H54 (cell line): ENCODE results near the gene ZNF783.
"Not testable (repeated sequence)": the region's sequence is repeated elsewhere in the genome, so short reads cannot be mapped to it uniquely, and the experiment has no call there.

Experiments used
- DNase-seq: peaks from one replicate; pipeline ENCODE4 v3.0.0; 2011; ENCODE audit warnings: low spot score, mixed read lengths; ENCODE audit not compliant: insufficient read length
- FAIRE-seq: peaks from 3 replicates; lab custom pipeline; 2011; peaks lifted over from hg19 to GRCh38; lab: Jason Lieb, UNC
- POLR2A ChIP-seq: IDR thresholded peaks from 2 replicates; pipeline ENCODE4 v1.6.1; 2011; ENCODE audit warnings: low read depth, mild to moderate bottlenecking, low read length

The ZNF783 gene

DNA sequence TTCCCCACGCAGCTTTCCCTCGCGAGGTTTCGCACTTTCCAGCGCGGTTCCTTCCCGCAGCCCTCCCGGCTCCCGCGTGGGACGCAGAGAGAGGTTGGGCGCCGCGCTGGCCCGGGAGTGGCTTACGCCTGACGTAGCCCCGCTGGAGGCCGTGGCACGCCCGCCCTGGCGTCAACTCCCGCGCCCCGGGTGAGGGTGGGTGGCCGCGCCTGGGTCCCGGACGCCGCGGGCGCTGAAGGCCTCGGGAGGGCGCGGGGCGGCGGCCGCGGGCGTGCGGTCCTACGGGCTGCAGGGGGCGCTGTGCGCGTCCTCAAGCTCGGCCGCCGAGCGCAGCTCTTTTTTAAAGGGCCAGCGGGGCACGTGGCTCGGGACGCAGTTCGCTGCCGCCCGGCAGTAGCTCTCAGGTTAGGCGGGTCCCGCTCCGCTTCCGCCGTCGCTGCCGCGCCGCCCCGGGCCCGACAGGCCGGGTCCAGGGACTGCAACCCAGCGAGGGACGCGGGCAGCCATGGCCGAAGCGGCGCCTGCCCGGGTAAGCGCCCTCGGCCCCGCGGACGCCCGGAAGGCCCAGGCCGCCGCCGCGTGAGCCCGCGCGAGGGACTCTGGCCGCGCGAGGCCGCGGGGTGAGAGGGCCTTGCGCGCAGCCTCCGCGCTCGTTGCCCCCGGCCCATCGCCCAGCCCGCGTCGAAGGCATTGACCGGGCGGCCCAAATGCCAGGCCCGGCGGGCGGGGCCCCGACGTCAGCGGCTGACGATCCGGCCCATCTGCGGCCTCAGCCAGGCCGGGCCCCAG lies at the start of gene ZNF783:
Gene ZNF783 (plus strand): TSS at position 368 of the 789 bp plus-strand sequence. CDS start 138 bp downstream, at position 506.
- peak; percentile 75 for TF ChIP-seq POLR2A
- DNase-seq, result peak; percentile 93
- no peak for FAIRE-seq

DNA sequence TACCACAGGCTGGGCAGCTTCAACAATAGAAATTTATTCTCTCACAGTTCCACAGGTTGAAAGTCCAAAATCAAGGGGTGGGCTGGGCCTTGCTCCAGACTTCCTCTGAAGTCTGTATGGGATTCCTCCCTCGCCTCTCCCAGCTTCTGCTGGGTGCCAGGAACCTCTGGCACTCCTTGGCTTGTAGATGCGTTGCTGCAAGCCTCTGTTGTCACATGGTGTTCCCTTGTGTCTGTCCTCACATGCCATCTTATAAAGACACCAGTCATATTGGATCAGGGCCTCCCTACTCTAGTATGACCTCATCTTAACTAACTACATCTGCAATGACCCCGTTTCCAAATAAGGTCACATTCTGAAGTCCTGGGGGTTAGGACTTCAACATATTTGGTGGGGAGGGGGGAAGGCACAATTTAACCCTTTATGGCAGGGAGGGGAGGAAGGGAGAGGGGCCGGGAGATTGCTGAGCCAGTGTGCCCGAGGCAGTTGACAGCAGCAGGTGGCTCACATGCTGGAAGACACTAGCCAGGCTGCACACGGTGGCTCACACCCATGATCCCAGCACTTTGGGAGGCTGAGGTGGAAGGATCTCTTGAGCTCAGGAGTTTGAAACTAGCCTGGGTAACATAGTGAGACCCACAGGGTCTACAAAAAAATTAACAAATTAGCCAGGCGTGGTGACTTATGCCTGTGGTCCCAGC lies 47.8 kb upstream of the ZNF783 start:
- TF ChIP-seq POLR2A, result no peak
- FAIRE-seq, result no peak
- DNase-seq, result no peak

DNA sequence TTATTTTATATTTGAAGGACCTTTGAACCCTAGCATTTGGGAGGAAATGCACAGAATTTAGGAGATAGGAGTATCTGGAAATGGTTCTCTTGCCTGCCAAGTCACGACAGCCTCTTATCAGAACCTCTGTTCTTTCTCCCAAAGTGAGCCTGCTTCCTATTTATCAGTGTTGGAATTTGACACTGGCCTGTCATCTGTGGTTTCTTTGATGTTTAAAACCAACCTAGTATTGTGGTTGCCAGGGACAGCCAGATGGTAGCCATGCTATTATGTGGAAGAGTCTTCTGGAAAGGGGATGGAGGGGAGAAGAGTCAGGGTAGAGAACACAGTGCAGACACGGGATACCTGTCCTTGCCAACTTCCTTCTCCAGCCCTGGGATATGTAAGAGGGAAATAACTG lies 45.6 kb upstream of the ZNF783 start:
- no peak for TF ChIP-seq POLR2A
- DNase-seq (no peak), FAIRE-seq (no peak)

DNA sequence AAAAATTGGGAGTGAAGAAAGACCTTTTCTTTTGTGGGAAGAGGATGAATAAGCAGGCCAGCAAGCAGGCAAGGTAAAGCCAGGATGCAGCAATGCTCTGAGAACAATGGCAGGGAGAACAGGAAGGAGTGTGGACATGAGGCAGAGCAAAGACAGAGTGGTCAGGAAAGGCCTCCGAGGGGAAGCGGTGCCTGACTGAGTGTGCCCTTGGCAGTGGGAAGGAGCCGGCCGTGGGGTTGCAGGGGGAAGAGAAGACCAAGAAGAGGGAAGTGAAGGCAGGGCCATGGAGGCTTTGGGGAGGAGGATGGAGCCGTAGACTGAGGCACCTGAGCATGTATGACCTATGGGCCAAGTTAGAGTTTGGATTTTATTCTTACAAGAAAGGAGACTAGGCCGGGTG lies 44.4 kb upstream of the ZNF783 start:
- no peak for DNase-seq
- TF ChIP-seq POLR2A, result no peak
- FAIRE-seq, result no peak

DNA sequence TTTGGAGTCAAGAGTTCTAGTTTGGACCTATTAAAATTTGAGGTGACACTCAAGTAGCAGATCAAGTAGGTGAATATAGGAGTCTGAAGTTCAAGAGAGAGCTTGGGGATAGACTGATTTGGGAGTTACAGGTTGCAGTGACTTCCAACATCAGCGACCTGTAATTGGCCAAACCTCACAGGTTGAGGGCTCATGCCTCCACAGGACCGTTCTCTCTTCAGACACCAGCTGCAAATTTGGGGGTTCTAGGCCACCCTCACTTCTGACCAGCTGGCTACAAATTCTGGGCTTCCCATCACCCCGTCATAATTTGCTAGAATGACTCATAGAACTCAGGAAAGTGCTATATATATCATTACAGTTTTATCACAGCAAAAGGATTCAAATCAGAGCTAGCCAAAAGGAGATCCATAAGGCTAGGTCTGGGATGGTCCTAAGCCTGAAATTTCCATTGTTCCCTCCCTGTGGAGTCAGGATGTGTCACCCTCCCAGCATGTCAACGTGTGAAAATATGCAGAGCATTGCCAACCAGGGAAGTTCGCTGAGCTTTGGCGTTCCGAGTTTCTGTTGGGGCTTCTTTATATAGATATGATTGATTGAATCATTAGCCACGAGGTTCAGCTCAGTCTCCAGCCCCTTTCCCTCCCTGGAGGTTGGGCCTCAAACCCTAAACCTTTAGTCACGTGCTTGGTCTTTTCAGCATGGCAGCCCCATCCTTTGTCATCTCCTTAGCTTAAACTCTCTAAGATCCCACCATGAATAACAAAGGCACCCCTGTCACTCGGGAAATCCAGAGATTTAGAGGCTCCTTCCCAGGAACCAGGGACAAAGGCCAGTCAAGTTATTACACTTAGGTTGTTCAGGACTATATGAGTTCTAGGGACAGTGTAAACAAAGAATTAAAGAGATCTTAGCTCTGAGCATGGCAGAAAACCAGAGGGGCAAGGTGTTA lies 43.3 kb upstream of the ZNF783 start:
- no peak for DNase-seq
- TF ChIP-seq POLR2A, result no peak
- no peak for FAIRE-seq

DNA sequence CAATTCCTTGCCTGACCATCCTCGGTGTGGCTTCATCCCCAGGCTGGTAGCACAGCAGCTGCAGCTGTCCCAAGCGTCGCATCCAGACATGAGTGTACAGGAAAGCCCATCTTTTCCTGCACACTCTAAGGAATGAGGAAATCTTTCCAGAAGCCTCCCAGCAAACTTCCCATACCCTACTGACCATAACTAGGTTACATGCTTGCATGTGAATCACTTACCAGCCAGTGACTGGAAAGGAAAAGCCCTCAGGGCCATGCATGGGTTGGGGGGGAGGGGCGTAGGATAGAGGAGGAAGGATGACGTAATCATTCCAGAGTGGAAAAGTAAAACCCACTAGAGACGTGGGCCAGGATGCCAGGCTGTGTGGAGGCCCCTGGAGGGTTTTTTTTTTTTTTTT lies 41.5 kb upstream of the ZNF783 start:
- no peak for TF ChIP-seq POLR2A
- DNase-seq (peak; percentile 74), FAIRE-seq (no peak)

DNA sequence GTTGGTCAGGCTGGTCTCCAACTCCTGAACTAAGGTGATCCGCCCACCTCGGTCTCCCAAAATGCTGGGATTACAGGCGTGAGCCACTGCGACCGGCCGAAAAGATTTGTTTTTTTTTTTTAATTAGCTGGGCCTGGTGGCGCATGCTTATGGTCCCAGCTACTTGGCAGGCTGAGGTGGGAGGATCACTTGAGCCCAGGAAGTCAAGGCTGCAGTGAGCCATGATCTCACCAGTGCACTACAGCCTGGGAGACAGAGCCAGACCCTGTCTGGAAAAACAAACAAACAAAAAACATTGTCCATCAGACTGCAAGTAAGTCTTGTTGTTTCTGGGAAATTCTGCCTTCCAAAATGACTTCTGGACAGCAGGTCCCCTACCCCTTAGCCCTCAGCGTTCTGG lies 38.8 kb upstream of the ZNF783 start:
- DNase-seq (no peak), FAIRE-seq (no peak)
- TF ChIP-seq POLR2A, result no peak

DNA sequence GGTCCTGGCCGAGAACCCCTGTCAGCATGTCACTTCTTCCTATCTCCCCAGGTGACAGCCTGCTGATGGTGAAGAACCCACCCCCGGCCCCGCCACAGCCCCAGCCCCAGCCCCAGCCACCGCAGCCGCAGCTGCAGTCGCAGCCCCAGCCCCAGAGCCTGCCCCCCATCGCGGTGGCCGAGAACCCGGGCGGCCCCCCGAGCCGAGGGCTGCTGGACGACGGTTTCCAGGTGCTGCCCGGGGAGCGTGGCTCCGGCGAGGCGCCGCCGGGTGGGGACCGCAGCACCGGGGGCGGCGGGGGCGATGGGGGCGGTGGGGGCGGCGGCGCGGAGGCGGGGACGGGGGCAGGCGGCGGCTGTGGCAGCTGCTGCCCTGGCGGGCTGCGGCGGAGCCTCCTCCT lies 38.2 kb upstream of the ZNF783 start:
- no peak for TF ChIP-seq POLR2A
- no peak for DNase-seq
- FAIRE-seq, result no peak

DNA sequence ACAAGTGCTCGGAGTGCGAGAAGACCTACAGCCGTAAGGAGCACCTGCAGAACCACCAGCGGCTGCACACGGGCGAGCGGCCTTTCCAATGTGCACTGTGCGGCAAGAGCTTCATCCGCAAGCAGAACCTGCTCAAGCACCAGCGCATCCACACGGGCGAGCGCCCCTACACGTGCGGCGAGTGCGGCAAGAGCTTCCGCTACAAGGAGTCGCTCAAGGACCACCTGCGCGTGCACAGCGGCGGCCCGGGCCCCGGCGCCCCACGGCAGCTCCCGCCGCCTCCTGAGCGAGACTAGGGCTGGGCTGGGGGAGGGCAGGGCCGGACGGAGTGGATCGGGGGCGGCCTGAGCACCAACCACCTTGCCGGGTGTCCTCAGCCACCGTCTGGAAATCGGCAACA lies 37.6 kb upstream of the ZNF783 start:
- no peak for TF ChIP-seq POLR2A
- no peak for FAIRE-seq
- DNase-seq, result no peak

DNA sequence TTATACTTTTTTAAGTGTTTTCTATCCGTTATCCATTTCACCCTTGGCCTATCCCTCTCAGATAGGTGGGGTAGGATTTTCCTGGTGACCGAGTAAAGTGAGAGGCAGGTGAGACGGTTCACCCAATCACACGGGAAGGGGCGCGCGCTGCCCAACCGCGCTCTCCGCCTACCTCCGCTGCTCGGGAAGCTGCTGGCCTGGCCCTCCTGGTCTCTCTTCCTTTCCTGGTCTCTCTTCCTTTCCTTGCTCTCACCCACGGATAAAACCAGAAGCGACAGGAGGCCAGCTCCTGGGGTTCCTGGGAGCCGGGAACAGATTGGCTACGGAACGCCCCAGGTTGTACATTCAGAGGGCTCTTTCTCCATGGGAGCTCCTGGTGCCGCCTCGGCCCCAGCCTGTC lies 36.9 kb upstream of the ZNF783 start:
- FAIRE-seq (no peak), DNase-seq (no peak)
- no peak for TF ChIP-seq POLR2A

DNA sequence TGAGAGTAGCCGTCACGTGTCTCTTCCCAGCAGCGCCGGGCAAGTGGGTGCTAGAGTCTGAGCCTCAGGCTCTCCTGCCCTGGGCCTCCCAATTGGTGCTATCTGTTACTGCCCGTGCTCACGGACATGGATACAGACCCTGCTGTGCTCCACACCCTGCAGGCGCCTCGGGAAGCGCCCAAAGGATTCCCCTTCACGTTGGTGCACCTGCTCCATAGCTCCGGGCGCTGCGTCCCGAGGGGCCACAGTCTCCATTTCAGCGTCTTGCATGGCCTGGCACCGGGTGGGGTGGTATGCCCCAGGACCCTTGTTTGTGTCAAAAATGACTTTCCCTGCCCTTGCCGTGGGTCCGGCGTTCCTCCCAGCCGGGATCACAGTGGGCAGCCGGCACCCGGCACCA lies 36.3 kb upstream of the ZNF783 start:
- DNase-seq, result no peak
- no peak for FAIRE-seq
- TF ChIP-seq POLR2A, result no peak

DNA sequence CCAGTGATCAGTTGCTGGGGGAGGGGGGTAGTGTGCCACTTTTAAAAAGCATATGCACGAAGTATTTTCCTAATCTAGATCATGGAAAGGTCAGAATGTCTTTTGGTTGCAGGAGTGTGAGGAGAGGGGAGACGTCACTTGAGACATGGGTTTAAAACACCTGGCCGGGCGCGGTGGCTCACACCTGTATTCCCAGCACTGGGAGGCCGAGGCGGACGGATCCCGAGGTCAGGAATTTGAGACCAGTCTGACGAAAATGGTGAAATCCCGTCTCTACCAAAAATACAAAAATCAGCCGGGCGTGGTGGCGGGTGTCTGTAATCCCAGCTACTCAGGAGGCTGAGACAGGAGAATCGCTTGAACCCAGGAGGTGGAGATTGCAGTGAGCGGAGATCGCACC lies 35.6 kb upstream of the ZNF783 start:
- not testable (repeated sequence) for FAIRE-seq

DNA sequence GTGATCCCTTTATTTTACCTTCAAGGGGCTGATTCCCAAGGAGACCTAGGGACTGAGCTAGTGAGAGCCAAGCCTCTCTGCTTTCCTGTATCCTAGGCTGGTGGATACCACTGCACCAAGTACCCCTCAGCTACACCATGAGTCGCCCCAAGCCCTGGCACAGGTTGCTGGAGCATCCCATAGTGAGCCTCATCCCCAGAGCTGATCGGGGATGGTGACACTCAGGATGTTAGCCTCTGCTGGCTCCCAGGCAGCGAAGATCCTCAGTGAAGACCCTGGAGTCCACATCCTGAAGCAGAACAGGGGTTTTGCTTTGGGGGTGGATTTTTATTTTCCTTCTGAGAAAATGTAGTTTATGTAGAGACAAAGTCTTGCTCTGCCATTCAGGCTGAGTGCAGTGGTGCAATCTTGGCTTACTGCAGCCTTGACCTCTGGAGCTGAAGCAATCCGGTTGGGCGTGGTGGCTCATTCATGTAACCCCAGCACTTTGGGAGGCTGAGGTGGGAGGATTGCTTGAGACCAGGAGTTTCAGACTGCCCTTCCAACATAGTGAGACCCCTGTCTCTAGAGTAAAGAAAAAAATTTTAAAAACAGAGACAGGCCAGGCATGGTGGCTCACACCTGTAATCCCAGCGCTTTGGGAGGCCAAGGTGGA lies 35.0 kb upstream of the ZNF783 start:
- no peak for TF ChIP-seq POLR2A
- DNase-seq (no peak), FAIRE-seq (no peak)

More for the DNA sequence above, 35.6 kb upstream of the ZNF783 start:
- DNase-seq, result not testable (repeated sequence)
